HL-60 (cell line): Measurements from ENCODE around the gene PDCD7.

Experiments used
- DNase-seq, 2 experiments: peaks; one replicate each; pipeline ENCODE4 v3.0.0-alpha.2; 2010 to 2020; ENCODE audit warnings: low read depth in 1 of 2, low spot score in 1 of 2
- H3K27ac ChIP-seq: fragments of 250-450 bp; sonication (Bioruptor Pico); replicated peaks from 2 replicates; pipeline ENCODE4 v1.5.1; 2020; ENCODE audit warnings: mild to moderate bottlenecking, moderate library complexity
- H3K27me3 ChIP-seq: fragments of 250-450 bp; sonication (Bioruptor Pico); 2 replicates; pipeline ENCODE4 v1.5.1; 2021; ENCODE audit warnings: mild to moderate bottlenecking, moderate library complexity; ENCODE audit not compliant: insufficient read depth, poor library complexity, severe bottlenecking
- H3K4me3 ChIP-seq: replicated peaks from 2 replicates; pipeline ENCODE4 v1.5.1; 2011; ENCODE audit warnings: mild to moderate bottlenecking, control low read depth, low read length; ENCODE audit not compliant: insufficient read depth
- CTCF ChIP-seq: IDR thresholded peaks from one replicate; pipeline ENCODE4 v1.5.1; 2011; ENCODE audit warnings: low read length, control low read depth, inconsistent platforms; ENCODE audit not compliant: insufficient read depth
- GABPA ChIP-seq: IDR thresholded peaks from 2 replicates; pipeline ENCODE4 v1.6.1; 2012; ENCODE audit warnings: low read depth
- POLR2AphosphoS5 ChIP-seq: IDR thresholded peaks from 2 replicates; pipeline ENCODE4 v1.6.1; 2012; ENCODE audit warnings: low read depth
- REST ChIP-seq: IDR thresholded peaks from 2 replicates; pipeline ENCODE4 v1.6.1; 2012; ENCODE audit warnings: low read depth; ENCODE audit not compliant: insufficient replicate concordance
- SPI1 ChIP-seq: IDR thresholded peaks from 2 replicates; pipeline ENCODE4 v1.6.1; 2012; ENCODE audit warnings: low read depth, mild to moderate bottlenecking, borderline replicate concordance

The PDCD7 gene

GRCh38 chr15:65087873-65088642 lies 45.5 kb downstream of the PDCD7 start:
- H3K27ac ChIP-seq: no peak overlapping the region
- H3K27me3 ChIP-seq: peaks cover 16% of the 10 kb centered on the region
- no peak for DNase-seq
- TF ChIP-seq POLR2AphosphoS5 (no peak), SPI1 (no peak)
- no peak overlapping the region for H3K4me3 ChIP-seq

- no peak overlapping the region for H3K4me3 ChIP-seq
- peaks cover 22% of the 10 kb centered on the region for H3K27me3 ChIP-seq
- H3K27ac ChIP-seq: no peak overlapping the region
- no peak for DNase-seq
- no peak for TF ChIP-seq REST
- TF ChIP-seq GABPA: no peak
- no peak for TF ChIP-seq CTCF
- TF ChIP-seq POLR2AphosphoS5: no peak
- TF ChIP-seq SPI1: no peak
Measured at GRCh38 chr15:65087411-65087810, 46.2 kb downstream of the PDCD7 start.

GRCh38 chr15:65086680-65087111 lies 46.9 kb downstream of the PDCD7 start:
- H3K27me3 ChIP-seq: peaks cover 22% of the 10 kb centered on the region
- TF ChIP-seq GABPA (no peak), POLR2AphosphoS5 (no peak), CTCF (no peak), REST (no peak), SPI1 (no peak)
- H3K4me3 ChIP-seq: no peak overlapping the region
- no peak for DNase-seq
- H3K27ac ChIP-seq: no peak overlapping the region

GRCh38 chr15:65085990-65086679 lies 47.5 kb downstream of the PDCD7 start:
- no peak overlapping the region for H3K27ac ChIP-seq
- peak; percentile 34 for TF ChIP-seq CTCF
- no peak for TF ChIP-seq REST
- H3K4me3 ChIP-seq: no peak overlapping the region
- peak in 1 of 2 experiments; percentile 23 for DNase-seq
- peaks cover 22% of the 10 kb centered on the region for H3K27me3 ChIP-seq
